Measurements from ENCODE around the gene PGPEP1. TPM values are rescaled to one million over a fixed set of nuclear protein-coding genes. Genes with fewer than 3 reads are reported as not detected.
A peak's percentile ranks its signal among the peaks of the same experiment; 100 is the strongest.

PGPEP1 gene
- total and polyA plus RNA-seq, 10 of the 15 experiments (the other 5 are each of a cell fraction or from before 2014, with no cell fraction given) = 13.8 to 39.4 (median 17.0) TPM

DNA sequence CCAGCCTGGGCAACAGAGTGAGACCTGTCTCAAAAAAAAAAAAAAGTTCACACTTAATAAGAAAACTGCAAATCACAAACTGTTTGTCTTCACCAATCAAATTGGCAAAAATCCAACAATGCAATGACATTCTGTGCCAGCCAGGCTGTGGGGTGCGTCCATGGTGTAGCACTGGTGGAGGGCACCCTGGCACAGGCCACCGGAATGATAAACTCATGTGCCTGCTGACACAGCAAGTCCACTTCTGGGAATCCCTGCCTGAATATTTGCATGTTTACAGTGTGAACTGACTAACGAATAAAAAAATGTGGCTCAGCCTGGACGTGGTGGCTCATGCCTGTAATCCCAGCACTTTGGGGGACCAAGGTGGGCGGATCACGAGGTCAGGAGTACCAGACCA lies 58.6 kb downstream of the PGPEP1 start (continued):
- TF ChIP-seq NR2C1 (IDR thresholded peaks at IDR 0.05) (no peak), IKZF1 (conservative IDR thresholded peaks at IDR 0.05) (no peak)

DNA sequence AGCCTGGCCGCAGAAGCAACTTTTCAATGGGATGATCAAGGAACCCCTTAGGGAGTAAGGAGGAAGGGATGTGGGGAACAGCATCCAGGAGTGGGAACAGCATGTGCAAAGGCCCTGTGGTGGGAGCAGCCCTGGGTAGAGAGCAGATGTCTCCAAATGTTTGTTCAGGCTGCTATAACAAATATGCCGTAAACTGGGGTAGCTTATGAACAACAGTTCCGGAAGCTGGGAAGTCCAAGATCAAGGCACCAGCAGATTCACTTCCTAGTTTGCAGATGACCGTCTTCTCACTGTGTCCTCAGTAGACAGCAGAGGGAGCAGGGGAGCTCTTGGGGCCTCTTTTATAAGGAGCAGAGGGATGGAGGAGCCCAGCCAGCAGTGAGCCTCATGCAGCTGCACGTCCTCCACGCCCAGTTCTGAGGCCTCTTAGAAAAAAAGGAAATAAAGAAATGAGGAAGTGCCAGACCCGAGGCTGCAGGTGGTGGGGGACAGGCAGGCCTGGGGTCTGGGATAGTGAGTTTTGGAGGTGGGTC lies 61.2 kb downstream of the PGPEP1 start:
- H3K4me1 ChIP-seq (ENCODE audit: control insufficient read depth, insufficient read depth, low read length) = peaks cover 23% of the 10 kb centered on the region
- no peaks in the 10 kb centered on the region for H3K79me2 ChIP-seq (ENCODE audit: control insufficient read depth, insufficient read depth, low read length)
- ChIA-PET CTCF (interaction anchor here (0.9 to 5.8 kb wide), 8 partner anchors 9 to 125 kb away, joined by 3 to 67 read pairs (median 6); no protein-coding TSS in a partner anchor), SMC1A (ENCODE audit: uncharacterized antibody, unreplicated experiment) (interaction anchor here (0.8 to 1.5 kb wide), 9 partner anchors 9 to 123 kb away, joined by 3 to 7 read pairs (median 4); partner anchors contain the start of gene GDF15), POLR2A (interaction anchor here (1.0 to 3.0 kb wide), 5 partner anchors 15 to 121 kb away, joined by 3 to 20 read pairs (median 3); partner anchors contain the start of gene JUND), RAD21 (ENCODE audit: unreplicated experiment) (interaction anchor here (0.7 to 1.8 kb wide), 6 partner anchors 12 to 122 kb away, joined by 3 to 9 read pairs (median 4); no protein-coding TSS in a partner anchor)
- H3K9me3 ChIP-seq (replicated peaks; ENCODE audit: control insufficient read depth, insufficient read depth, low read length) = no peaks in the 10 kb centered on the region
- peak overlapping the region; percentile 15 for H2AFZ ChIP-seq (ENCODE audit: control insufficient read depth, low read depth, low read length)
- peak; percentile 86 for FAIRE-seq
- in situ Hi-C loops (cut with MboI) = no loop called here
- WGBS (ENCODE audit: insufficient coverage, insufficient replicate concordance, low lambda C conversion rate, missing lambda C conversion rate) = 30% methylated on average over 7 of the region's 7 CpGs
- no TSS peak for BruUV-seq (replicated peaks)
- H3K4me2 ChIP-seq (ENCODE audit: control insufficient read depth, insufficient read depth) = peak overlapping the region; percentile 5; the same call in 1 of the 2 replicates
- peak; percentile 83 for ATAC-seq
- no peaks in the 10 kb centered on the region for H3K36me3 ChIP-seq (ENCODE audit: control insufficient read depth in 2 of 2, insufficient read depth in 2 of 2, low read length in 1 of 2)
- no peak overlapping the region for H3K4me3 ChIP-seq
- H3K27me3 ChIP-seq (replicated peaks in 1 of 2; ENCODE audit: control insufficient read depth in 2 of 2, insufficient read depth in 2 of 2, low read length in 1 of 2) = no peaks in the 10 kb centered on the region
- peak overlapping the region; percentile 33 for H3K27ac ChIP-seq (ENCODE audit: control insufficient read depth, insufficient read depth)
- DNase-seq (ENCODE audit: low read depth, low spot score) = no peak
- H3K9ac ChIP-seq (ENCODE audit: control insufficient read depth, insufficient read depth, low read length) = peak overlapping the region; percentile 32; the same call in 1 of the 2 replicates
- H4K20me1 ChIP-seq (ENCODE audit: control insufficient read depth, insufficient read depth) = no peaks in the 10 kb centered on the region
- intact Hi-C loops (cut with micrococcal nuclease; ENCODE audit: unreplicated experiment) = no loop called here
- peak; percentile 46 for TF ChIP-seq RAD21 (IDR thresholded peaks at IDR 0.05; ENCODE audit: insufficient read depth, low read depth, low read length)
- TF ChIP-seq EED (IDR thresholded peaks at IDR 0.05; ENCODE audit: low read depth) = peak; percentile 63
- no peak for TF ChIP-seq RCOR1 (conservative IDR thresholded peaks at IDR 0.05; ENCODE audit: low read depth, low read length)
- peak; percentile 48; the same call in 1 of the 2 replicates for TF ChIP-seq YY1 (IDR thresholded peaks at IDR 0.05; ENCODE audit: low read depth, low read length)
- TF ChIP-seq MEF2B (IDR thresholded peaks at IDR 0.05; ENCODE audit: partially characterized antibody, poor library complexity, severe bottlenecking) = peak; percentile 11
- no peak for TF ChIP-seq STAT1 (conservative IDR thresholded peaks at IDR 0.05)
- peak; percentile 57; the same call in 1 of the 2 replicates for TF ChIP-seq NBN (IDR thresholded peaks at IDR 0.05)
- peak; percentile 85 for TF ChIP-seq SMARCA5 (IDR thresholded peaks at IDR 0.05)
- TF ChIP-seq, protein P1, sequence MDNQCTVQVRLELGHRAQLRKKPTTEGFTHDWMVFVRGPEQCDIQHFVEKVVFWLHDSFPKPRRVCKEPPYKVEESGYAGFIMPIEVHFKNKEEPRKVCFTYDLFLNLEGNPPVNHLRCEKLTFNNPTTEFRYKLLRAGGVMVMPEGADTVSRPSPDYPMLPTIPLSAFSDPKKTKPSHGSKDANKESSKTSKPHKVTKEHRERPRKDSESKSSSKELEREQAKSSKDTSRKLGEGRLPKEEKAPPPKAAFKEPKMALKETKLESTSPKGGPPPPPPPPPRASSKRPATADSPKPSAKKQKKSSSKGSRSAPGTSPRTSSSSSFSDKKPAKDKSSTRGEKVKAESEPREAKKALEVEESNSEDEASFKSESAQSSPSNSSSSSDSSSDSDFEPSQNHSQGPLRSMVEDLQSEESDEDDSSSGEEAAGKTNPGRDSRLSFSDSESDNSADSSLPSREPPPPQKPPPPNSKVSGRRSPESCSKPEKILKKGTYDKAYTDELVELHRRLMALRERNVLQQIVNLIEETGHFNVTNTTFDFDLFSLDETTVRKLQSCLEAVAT (IDR thresholded peaks at IDR 0.05) = 0 out of 2 replicates have a peak, but pooled peaks have one; percentile 37
- TF ChIP-seq LARP7 (IDR thresholded peaks at IDR 0.05) = no peak
- peak; percentile 52; the same call in 1 of the 2 replicates for TF ChIP-seq TCF3 (IDR thresholded peaks at IDR 0.05; ENCODE audit: borderline replicate concordance, insufficient read depth, low read depth, low read length)
- TF ChIP-seq ZNF384 (IDR thresholded peaks at IDR 0.05; ENCODE audit: borderline replicate concordance, low read depth, low read length) = peak; percentile 41; the same call in 1 of the 2 replicates
- TF ChIP-seq IRF5 (IDR thresholded peaks at IDR 0.05; ENCODE audit: borderline replicate concordance) = no peak
- TF ChIP-seq ZSCAN29 (IDR thresholded peaks at IDR 0.05) = no peak
- 0 out of 2 replicates have a peak, but pooled peaks have one; percentile 21 for TF ChIP-seq DPF2 (IDR thresholded peaks at IDR 0.05)
- TF ChIP-seq ZZZ3 (IDR thresholded peaks at IDR 0.05; ENCODE audit: control insufficient read depth, insufficient read length, low read depth) = no peak
- peak in 1 of 2 experiments; percentile 63; a peak in 1 of 4 replicates for TF ChIP-seq ETV6 (conservative IDR thresholded peaks at IDR 0.05 in 1 of 2, IDR thresholded peaks at IDR 0.05 in 1 of 2; ENCODE audit: borderline replicate concordance in 1 of 2, low read depth in 1 of 2)
- 0 out of 4 replicates have a peak, but pooled peaks of 1 of the 2 experiments have one; percentile 41 for TF ChIP-seq SRF (IDR thresholded peaks at IDR 0.05; ENCODE audit: low read depth in 2 of 2, low read length in 2 of 2)
- peak; percentile 65 to 71 for TF ChIP-seq IKZF2 (IDR thresholded peaks at IDR 0.05)
- TF ChIP-seq GATAD2B (conservative IDR thresholded peaks at IDR 0.05; ENCODE audit: low read depth) = peak; percentile 51
